GM21423 (cell line): ENCODE results near the gene ROR1.
"Not testable (repeated sequence)": the region's sequence is repeated elsewhere in the genome, so short reads cannot be mapped to it uniquely, and the experiment has no call there.

Experiments
- ATAC-seq: cut with Tn5 transposase; IDR thresholded peaks from one replicate; pipeline ENCODE4 v1.9.1; 2021; ENCODE audit warnings: mild to moderate bottlenecking, moderate library complexity; ENCODE audit not compliant: unreplicated experiment

ROR1 gene

GRCh38 chr1:63757334-63757733, 16.5 kb upstream of the ROR1 start:
- no peak for ATAC-seq

GRCh38 chr1:63758791-63759190, 15.0 kb upstream of the ROR1 start:
- no peak for ATAC-seq

GRCh38 chr1:63759778-63760177, 14.0 kb upstream of the ROR1 start:
- ATAC-seq: no peak

GRCh38 chr1:63770381-63770780, 3.4 kb upstream of the ROR1 start:
- no peak for ATAC-seq

GRCh38 chr1:63772201-63772600, 1.6 kb upstream of the ROR1 start:
- ATAC-seq: no peak

GRCh38 chr1:63772876-63773275, 941 bp upstream of the ROR1 start:
- no peak for ATAC-seq

GRCh38 chr1:63773496-63773814, 362 bp upstream of the ROR1 start:
- ATAC-seq: no peak

- ATAC-seq: peak; percentile 24
Observed at GRCh38 chr1:63774617-63775417, 1.0 kb downstream of the ROR1 start.

- ATAC-seq: no peak
Observed at GRCh38 chr1:63775418-63776127, 1.8 kb downstream of the ROR1 start.

GRCh38 chr1:63777286-63777685, 3.5 kb downstream of the ROR1 start:
- no peak for ATAC-seq

GRCh38 chr1:63777965-63778880, 4.4 kb downstream of the ROR1 start:
- no peak for ATAC-seq

GRCh38 chr1:63779338-63780211, 5.8 kb downstream of the ROR1 start:
- ATAC-seq: no peak

- no peak for ATAC-seq
Observed at GRCh38 chr1:63780565-63780964, 6.7 kb downstream of the ROR1 start.

- ATAC-seq: no peak
Observed at GRCh38 chr1:63782982-63783381, 9.2 kb downstream of the ROR1 start.

GRCh38 chr1:63784083-63784482, 10.3 kb downstream of the ROR1 start:
- ATAC-seq: no peak

- no peak for ATAC-seq
Observed at GRCh38 chr1:63784489-63785390, 10.9 kb downstream of the ROR1 start.

GRCh38 chr1:63787270-63787669, 13.5 kb downstream of the ROR1 start:
- not testable (repeated sequence) for ATAC-seq

GRCh38 chr1:63787875-63788274, 14.1 kb downstream of the ROR1 start:
- no peak for ATAC-seq

GRCh38 chr1:63789856-63790605, 16.2 kb downstream of the ROR1 start:
- ATAC-seq: no peak
